ENCODE results near the gene GDF9. TPM values are rescaled to one million over a fixed set of nuclear protein-coding genes. Genes with fewer than 3 reads are reported as not detected.

The GDF9 gene
- total and polyA plus RNA-seq, 2 experiments from 2014 or later, result 0.11 to 0.14 TPM

GRCh38 chr5:132812781-132813598 lies 53.3 kb downstream of the GDF9 start, which contains the start of gene SOWAHA:
Gene SOWAHA (plus strand): TSS chr5:132813302. CDS start chr5:132813622, 320 bp downstream.
- H3K4me3 Mint-ChIP-seq, result peak within 1 kb of the TSS; percentile 70
- Histone ChIP-seq H3K4me3 (peak within 1 kb of the TSS; percentile 54), H3K79me2 (replicated peaks; ENCODE audit: insufficient read depth) (no peaks in the 10 kb centered on the region), H3F3A (replicated peaks; ENCODE audit: low read depth) (0 out of 2 replicates have a peak, but pooled peaks cover 4% of the 10 kb centered on the region), H3K9me2 (ENCODE audit: insufficient read depth) (no peaks in the 10 kb centered on the region), H2AFZ (peak within 1 kb of the TSS; percentile 69), H3K36me3 (ENCODE audit: insufficient read depth) (no peaks in the 10 kb centered on the region), H4K20me1 (replicated peaks; ENCODE audit: insufficient read depth) (peaks cover 6% of the 10 kb centered on the region; the same call in 1 of the 2 replicates), H3K4me1 (ENCODE audit: insufficient read depth) (peaks cover 7% of the 10 kb centered on the region; the same call in 1 of the 2 replicates), H3K27ac (ENCODE audit: low read depth) (no peak within 1 kb of the TSS), H3K4me2 (peak within 1 kb of the TSS; percentile 66), H3K27me3 (ENCODE audit: insufficient read depth) (peaks cover 73% of the 10 kb centered on the region)
- peaks cover 9% of the 10 kb centered on the region for H3K4me1 Mint-ChIP-seq
- DNase-seq (ENCODE audit: low spot score) (peak; percentile 74), ATAC-seq (peak; percentile 15; the same call in 2 of the 3 replicates)
- peaks cover 3% of the 10 kb centered on the region; the same call in 1 of the 3 replicates for H3K36me3 Mint-ChIP-seq (ENCODE audit: low read depth)
- peaks cover 3% of the 10 kb centered on the region; the same call in 1 of the 3 replicates for H3K9me3 Mint-ChIP-seq
- no peak within 1 kb of the TSS for H3K27ac Mint-ChIP-seq
- peaks cover 57% of the 10 kb centered on the region for H3K27me3 Mint-ChIP-seq (ENCODE audit: insufficient read depth, low read depth, poor library complexity)
- TF ChIP-seq EZH2 (IDR thresholded peaks at IDR 0.05; ENCODE audit: low read depth, unreplicated experiment), result peak; percentile 66
- no peak for TF ChIP-seq POLR2AphosphoS5 (IDR thresholded peaks at IDR 0.05; ENCODE audit: low read depth)
- no peak for TF ChIP-seq ETS1 (IDR thresholded peaks at IDR 0.05)
- TF ChIP-seq CREB1 (CRISPR knock-in tag; IDR thresholded peaks at IDR 0.05; ENCODE audit: low read depth), result no peak
- no peak for TF ChIP-seq NANOG (IDR thresholded peaks at IDR 0.05; ENCODE audit: borderline replicate concordance)
- TF ChIP-seq STAT1 (IDR thresholded peaks at IDR 0.05; ENCODE audit: unreplicated experiment), result no peak
- no peak for TF ChIP-seq ZNF331 (CRISPR knock-in tag; IDR thresholded peaks at IDR 0.05; ENCODE audit: low read depth)

- peaks cover 7% of the 10 kb centered on the region; the same call in 1 of the 2 replicates for H3K4me1 ChIP-seq (ENCODE audit: insufficient read depth)
- H3K4me3 ChIP-seq, result peak overlapping the region; percentile 54
- H3K9me2 ChIP-seq (ENCODE audit: insufficient read depth), result no peaks in the 10 kb centered on the region
- ATAC-seq, result no peak
- H3K27ac Mint-ChIP-seq, result no peak overlapping the region
- H3K36me3 Mint-ChIP-seq (ENCODE audit: low read depth), result peaks cover 3% of the 10 kb centered on the region; the same call in 1 of the 3 replicates
- no peak overlapping the region for H3K27ac ChIP-seq (ENCODE audit: low read depth)
- peaks cover 62% of the 10 kb centered on the region for H3K27me3 Mint-ChIP-seq (ENCODE audit: insufficient read depth, low read depth, poor library complexity)
- peak overlapping the region; percentile 57; the same call in 1 of the 2 replicates for H3K4me2 ChIP-seq
- 0 out of 2 replicates have a peak, but pooled peaks cover 4% of the 10 kb centered on the region for H3F3A ChIP-seq (replicated peaks; ENCODE audit: low read depth)
- H3K36me3 ChIP-seq (ENCODE audit: insufficient read depth), result no peaks in the 10 kb centered on the region
- H3K4me3 Mint-ChIP-seq, result peak overlapping the region; percentile 70
- H3K9me3 Mint-ChIP-seq, result peaks cover 3% of the 10 kb centered on the region; the same call in 1 of the 3 replicates
- TF ChIP-seq EZH2 (IDR thresholded peaks at IDR 0.05; ENCODE audit: low read depth, unreplicated experiment) (peak; percentile 35), POLR2AphosphoS5 (IDR thresholded peaks at IDR 0.05; ENCODE audit: low read depth) (no peak)
- H4K20me1 ChIP-seq (replicated peaks; ENCODE audit: insufficient read depth), result peaks cover 6% of the 10 kb centered on the region; the same call in 1 of the 2 replicates
- no peak for DNase-seq (ENCODE audit: low spot score)
- no peak overlapping the region for H2AFZ ChIP-seq
- H3K4me1 Mint-ChIP-seq, result peaks cover 14% of the 10 kb centered on the region
- peaks cover 69% of the 10 kb centered on the region for H3K27me3 ChIP-seq (ENCODE audit: insufficient read depth)
- H3K79me2 ChIP-seq (replicated peaks; ENCODE audit: insufficient read depth), result no peaks in the 10 kb centered on the region
These were observed 54.0 kb downstream of the GDF9 start for GRCh38 chr5:132812123-132812765.

Small RNA genes within 50 kb of the gene (small RNA-seq; reads per million reads assigned to genes)
- gene RNA5SP192 (ENCODE audit: low replicate concordance), result not detected

Other genes with a start within 250 kb of the GDF9 start
- not detected in 2 replicates for gene IL13, start 208.3 kb downstream of the GDF9 start, total RNA-seq (2014; rRNA removed; shearing (Covaris generic))
- gene IL13, start 208.3 kb downstream of the GDF9 start, polyA plus RNA-seq (2016; fragmentation: Nextera tagmentation; extraction: Ambion mirVana), result not detected in 2 replicates
- not detected in 2 replicates for gene IL4, start 192.5 kb downstream of the GDF9 start, total RNA-seq (2014; rRNA removed; shearing (Covaris generic))
- not detected in 2 replicates for gene IL4, start 192.5 kb downstream of the GDF9 start, polyA plus RNA-seq (2016; fragmentation: Nextera tagmentation; extraction: Ambion mirVana)
- 10.5 and 11.2 TPM in 2 replicates for gene KIF3A, start 128.9 kb downstream of the GDF9 start, total RNA-seq (2014; rRNA removed; shearing (Covaris generic))
- 15.4 and 19.7 TPM in 2 replicates for gene KIF3A, start 128.9 kb downstream of the GDF9 start, polyA plus RNA-seq (2016; fragmentation: Nextera tagmentation; extraction: Ambion mirVana)
- 0.74 and 2.5 TPM in 2 replicates for gene CCNI2, start 119.0 kb downstream of the GDF9 start, total RNA-seq (2014; rRNA removed; shearing (Covaris generic))
- 0.55 and 1.1 TPM in 2 replicates for gene CCNI2, start 119.0 kb downstream of the GDF9 start, polyA plus RNA-seq (2016; fragmentation: Nextera tagmentation; extraction: Ambion mirVana)
- 37.2 and 45.0 TPM in 2 replicates for gene SEPTIN8, start 89.2 kb downstream of the GDF9 start, total RNA-seq (2014; rRNA removed; shearing (Covaris generic))
- 8.7 and 8.8 TPM in 2 replicates for gene SEPTIN8, start 89.2 kb downstream of the GDF9 start, polyA plus RNA-seq (2016; fragmentation: Nextera tagmentation; extraction: Ambion mirVana)
- gene SOWAHA, start 53.2 kb downstream of the GDF9 start, total RNA-seq (2014; rRNA removed; shearing (Covaris generic)), result 0.52 and 0.93 TPM in 2 replicates
- 0.18 TPM in 1 of 2 replicates, not detected in the other for gene SOWAHA, start 53.2 kb downstream of the GDF9 start, polyA plus RNA-seq (2016; fragmentation: Nextera tagmentation; extraction: Ambion mirVana)
- 4.3 and 5.4 TPM in 2 replicates for gene SHROOM1, start 35.8 kb downstream of the GDF9 start, total RNA-seq (2014; rRNA removed; shearing (Covaris generic))
- gene SHROOM1, start 35.8 kb downstream of the GDF9 start, polyA plus RNA-seq (2016; fragmentation: Nextera tagmentation; extraction: Ambion mirVana), result 2.5 and 2.6 TPM in 2 replicates
- 104 and 115 TPM in 2 replicates for gene UQCRQ, start 173 bp upstream of the GDF9 start, total RNA-seq (2014; rRNA removed; shearing (Covaris generic))
- 1,308 and 1,495 TPM in 2 replicates for gene UQCRQ, start 173 bp upstream of the GDF9 start, polyA plus RNA-seq (2016; fragmentation: Nextera tagmentation; extraction: Ambion mirVana)
- gene LEAP2, start 7.2 kb upstream of the GDF9 start, total RNA-seq (2014; rRNA removed; shearing (Covaris generic)), result 0.54 and 1.8 TPM in 2 replicates
- gene LEAP2, start 7.2 kb upstream of the GDF9 start, polyA plus RNA-seq (2016; fragmentation: Nextera tagmentation; extraction: Ambion mirVana), result 1.5 and 1.6 TPM in 2 replicates
- 46.3 and 50.9 TPM in 2 replicates for gene AFF4, start 97.2 kb upstream of the GDF9 start, total RNA-seq (2014; rRNA removed; shearing (Covaris generic))
- gene AFF4, start 97.2 kb upstream of the GDF9 start, polyA plus RNA-seq (2016; fragmentation: Nextera tagmentation; extraction: Ambion mirVana), result 25.2 and 31.3 TPM in 2 replicates
- 25.3 and 29.2 TPM in 2 replicates for gene ZCCHC10, start 160.1 kb upstream of the GDF9 start, total RNA-seq (2014; rRNA removed; shearing (Covaris generic))
- gene ZCCHC10, start 160.1 kb upstream of the GDF9 start, polyA plus RNA-seq (2016; fragmentation: Nextera tagmentation; extraction: Ambion mirVana), result 86.0 and 90.1 TPM in 2 replicates
- gene HSPA4, start 185.5 kb upstream of the GDF9 start, total RNA-seq (2014; rRNA removed; shearing (Covaris generic)), result 340 and 371 TPM in 2 replicates
- gene HSPA4, start 185.5 kb upstream of the GDF9 start, polyA plus RNA-seq (2016; fragmentation: Nextera tagmentation; extraction: Ambion mirVana), result 288 and 343 TPM in 2 replicates